ENCODE results near the gene MZB1. TPM values are rescaled to one million over a fixed set of nuclear protein-coding genes. Genes with fewer than 3 reads are reported as not detected.

Gene MZB1
- total RNA-seq, 6 donors from 2014 or later: 1.5 to 30.7 (median 15.5) TPM

GRCh38 chr5:139369181-139369580, 20.5 kb downstream of the MZB1 start:
- Histone ChIP-seq H3K4me1 (no peaks in the 10 kb centered on the region), H3K27ac (no peak overlapping the region), H3K27me3 (no peaks in the 10 kb centered on the region), H3K36me3 (peaks cover 24 to 94% (median 61%) of the 10 kb centered on the region in 4 donors), H3K4me3 (no peak overlapping the region), H3K9me3 (no peaks in the 10 kb centered on the region)
- no peak for TF ChIP-seq CTCF (IDR thresholded peaks at IDR 0.05)
- TF ChIP-seq POLR2AphosphoS5 (IDR thresholded peaks at IDR 0.05): no peak
- TF ChIP-seq EP300 (IDR thresholded peaks at IDR 0.05): no peak
- TF ChIP-seq POLR2A (IDR thresholded peaks at IDR 0.05): no peak
- DNase-seq (no peak), ATAC-seq (ENCODE audit: low FRiP score in 2 of 2) (no peak)
- WGBS, 2 donors: 91 to 97% methylated on average over 1 of the region's 1 CpG

GRCh38 chr5:139368613-139369012, 21.1 kb downstream of the MZB1 start:
- DNase-seq (no peak), ATAC-seq (ENCODE audit: low FRiP score in 2 of 2) (no peak)
- Histone ChIP-seq H3K9me3 (no peaks in the 10 kb centered on the region), H3K4me3 (no peak overlapping the region), H3K27me3 (no peaks in the 10 kb centered on the region), H3K36me3 (peaks cover 27 to 99% (median 62%) of the 10 kb centered on the region in 4 donors), H3K4me1 (no peaks in the 10 kb centered on the region), H3K27ac (no peak overlapping the region)
- WGBS, 2 donors: 71 to 79% methylated on average over 2 of the region's 2 CpGs
- no peak for TF ChIP-seq EP300 (IDR thresholded peaks at IDR 0.05)
- no peak for TF ChIP-seq POLR2A (IDR thresholded peaks at IDR 0.05)
- no peak for TF ChIP-seq CTCF (IDR thresholded peaks at IDR 0.05)
- no peak for TF ChIP-seq POLR2AphosphoS5 (IDR thresholded peaks at IDR 0.05)

- H3K27ac ChIP-seq: no peak overlapping the region
- no peak overlapping the region for H3K4me3 ChIP-seq
- H3K9me3 ChIP-seq: no peaks in the 10 kb centered on the region
- H3K36me3 ChIP-seq: peaks cover 27 to 61% (median 42%) of the 10 kb centered on the region in 4 donors
- ATAC-seq (ENCODE audit: low FRiP score in 2 of 2): no peak
- no peak for TF ChIP-seq POLR2A (IDR thresholded peaks at IDR 0.05)
- no peak for TF ChIP-seq CTCF (IDR thresholded peaks at IDR 0.05)
- TF ChIP-seq EP300 (IDR thresholded peaks at IDR 0.05): no peak
- no peak for TF ChIP-seq POLR2AphosphoS5 (IDR thresholded peaks at IDR 0.05)
- no peak for DNase-seq
- no peaks in the 10 kb centered on the region for H3K4me1 ChIP-seq
- no peaks in the 10 kb centered on the region for H3K27me3 ChIP-seq
- 70 to 78% methylated on average over 2 of the region's 2 CpGs for WGBS, 2 donors
Observed at GRCh38 chr5:139364466-139364865, 25.2 kb downstream of the MZB1 start.

- ATAC-seq (ENCODE audit: low FRiP score in 2 of 2): no peak
- WGBS, 2 donors: 86 to 89% methylated on average over 2 of the region's 2 CpGs
- H3K4me1 ChIP-seq: no peaks in the 10 kb centered on the region
- peaks cover 26 to 56% (median 41%) of the 10 kb centered on the region in 4 donors for H3K36me3 ChIP-seq
- DNase-seq: no peak
- H3K4me3 ChIP-seq: no peak overlapping the region
- no peaks in the 10 kb centered on the region for H3K27me3 ChIP-seq
- no peaks in the 10 kb centered on the region for H3K9me3 ChIP-seq
- no peak overlapping the region for H3K27ac ChIP-seq
- TF ChIP-seq CTCF (IDR thresholded peaks at IDR 0.05) (no peak), POLR2AphosphoS5 (IDR thresholded peaks at IDR 0.05) (no peak), POLR2A (IDR thresholded peaks at IDR 0.05) (no peak), EP300 (IDR thresholded peaks at IDR 0.05) (no peak)
Observed at GRCh38 chr5:139363937-139364336, 25.8 kb downstream of the MZB1 start.

GRCh38 chr5:139361835-139362429, 27.8 kb downstream of the MZB1 start:
- ATAC-seq (ENCODE audit: low FRiP score in 2 of 2): no peak

More at GRCh38 chr5:139361835-139362429, 27.8 kb downstream of the MZB1 start:
- Histone ChIP-seq H3K4me1 (peaks cover 0 to 8% (median 0%) of the 10 kb centered on the region in 4 donors), H3K9me3 (no peaks in the 10 kb centered on the region), H3K36me3 (peaks cover 24 to 44% (median 28%) of the 10 kb centered on the region in 4 donors), H3K4me3 (no peak overlapping the region), H3K27ac (no peak overlapping the region), H3K27me3 (no peaks in the 10 kb centered on the region)
- no peak for DNase-seq
- no peak for TF ChIP-seq CTCF (IDR thresholded peaks at IDR 0.05)
- TF ChIP-seq POLR2AphosphoS5 (IDR thresholded peaks at IDR 0.05): no peak
- TF ChIP-seq EP300 (IDR thresholded peaks at IDR 0.05): no peak
- TF ChIP-seq POLR2A (IDR thresholded peaks at IDR 0.05): no peak
- 83 to 90% methylated on average over 6 of the region's 6 CpGs for WGBS, 2 donors
